ENCODE results near the gene SCUBE1. TPM values are rescaled to one million over a fixed set of nuclear protein-coding genes. Genes with fewer than 3 reads are reported as not detected.
A peak's percentile ranks its signal among the peaks of the same experiment; 100 is the strongest.

Gene SCUBE1
- total RNA-seq, 4 donors from 2014 or later, result 81.3 to 214 (median 141) TPM

- WGBS, 2 donors, result 47 to 58% methylated on average over 16 of the region's 16 CpGs
- Histone ChIP-seq H3K9me3 (no peaks in the 10 kb centered on the region), H3K4me1 (peaks cover 2 to 29% (median 7%) of the 10 kb centered on the region in 4 donors), H3K27me3 (peaks cover 0 to 25% of the 10 kb centered on the region in 2 donors), H3K36me3 (no peaks in the 10 kb centered on the region), H3K4me3 (no peak overlapping the region), H3K27ac (peak overlapping the region in 1 of 4 donors; percentile 15)
- DNase-seq (ENCODE audit: low spot score in 2 of 2), result no peak
- TF ChIP-seq CTCF (IDR thresholded peaks at IDR 0.05), result no peak
- TF ChIP-seq POLR2A (IDR thresholded peaks at IDR 0.05), result no peak
- no peak for TF ChIP-seq EP300 (IDR thresholded peaks at IDR 0.05)
These were observed 73.9 kb downstream of the SCUBE1 start for GRCh38 chr22:43269246-43269645.

- 86 to 90% methylated on average over 11 to 13 of the region's 13 CpGs for WGBS, 2 donors
- H3K36me3 ChIP-seq, result no peaks in the 10 kb centered on the region
- H3K4me1 ChIP-seq, result peaks cover 4 to 36% (median 17%) of the 10 kb centered on the region in 4 donors
- no peak overlapping the region for H3K4me3 ChIP-seq
- TF ChIP-seq CTCF (IDR thresholded peaks at IDR 0.05) (no peak), EP300 (IDR thresholded peaks at IDR 0.05) (no peak), POLR2A (IDR thresholded peaks at IDR 0.05) (no peak)
- DNase-seq (ENCODE audit: low spot score in 2 of 2), result no peak
- peak overlapping the region in 1 of 4 donors; percentile 15 for H3K27ac ChIP-seq
- H3K9me3 ChIP-seq, result no peaks in the 10 kb centered on the region
- H3K27me3 ChIP-seq, result peaks cover 0 to 32% of the 10 kb centered on the region in 2 donors
These were observed 75.1 kb downstream of the SCUBE1 start for GRCh38 chr22:43267981-43268660.

GRCh38 chr22:43267332-43267980, 75.7 kb downstream of the SCUBE1 start:
- WGBS, 2 donors, result 86 to 87% methylated on average over 13 of the region's 13 CpGs
- no peaks in the 10 kb centered on the region for H3K9me3 ChIP-seq
- peaks cover 0 to 32% of the 10 kb centered on the region in 2 donors for H3K27me3 ChIP-seq
- H3K36me3 ChIP-seq, result no peaks in the 10 kb centered on the region
- peaks cover 4 to 34% (median 18%) of the 10 kb centered on the region in 4 donors for H3K4me1 ChIP-seq
- no peak for TF ChIP-seq EP300 (IDR thresholded peaks at IDR 0.05)
- TF ChIP-seq POLR2A (IDR thresholded peaks at IDR 0.05), result no peak
- TF ChIP-seq CTCF (IDR thresholded peaks at IDR 0.05), result no peak
- DNase-seq (ENCODE audit: low spot score in 2 of 2), result no peak
- H3K4me3 ChIP-seq, result no peak overlapping the region
- peak overlapping the region in 1 of 4 donors; percentile 10 for H3K27ac ChIP-seq

- H3K27me3 ChIP-seq, result peaks cover 0 to 32% of the 10 kb centered on the region in 2 donors
- WGBS, 2 donors, result 85 to 90% methylated on average over 9 of the region's 9 CpGs
- no peaks in the 10 kb centered on the region for H3K9me3 ChIP-seq
- H3K4me1 ChIP-seq, result peaks cover 4 to 32% (median 18%) of the 10 kb centered on the region in 4 donors
- TF ChIP-seq CTCF (IDR thresholded peaks at IDR 0.05) (no peak), EP300 (IDR thresholded peaks at IDR 0.05) (no peak), POLR2A (IDR thresholded peaks at IDR 0.05) (no peak)
- no peak overlapping the region for H3K4me3 ChIP-seq
- H3K27ac ChIP-seq, result no peak overlapping the region
- DNase-seq (ENCODE audit: low spot score in 2 of 2), result no peak
- no peaks in the 10 kb centered on the region for H3K36me3 ChIP-seq
These were observed 77.1 kb downstream of the SCUBE1 start for GRCh38 chr22:43266076-43266475.
